ENCODE results near the gene ARHGAP22. TPM values are rescaled to one million over a fixed set of nuclear protein-coding genes. Genes with fewer than 3 reads are reported as not detected.

ARHGAP22 gene
- total and polyA plus RNA-seq, 4 donors = 0.23 to 2.3 (median 0.54) TPM

GRCh38 chr10:48652344-48652743, 47.5 kb upstream of the ARHGAP22 start:
- H3K4me3 ChIP-seq (ENCODE audit: low read depth in 1 of 3, low read length in 3 of 3) = no peak overlapping the region
- TF ChIP-seq, protein P1, sequence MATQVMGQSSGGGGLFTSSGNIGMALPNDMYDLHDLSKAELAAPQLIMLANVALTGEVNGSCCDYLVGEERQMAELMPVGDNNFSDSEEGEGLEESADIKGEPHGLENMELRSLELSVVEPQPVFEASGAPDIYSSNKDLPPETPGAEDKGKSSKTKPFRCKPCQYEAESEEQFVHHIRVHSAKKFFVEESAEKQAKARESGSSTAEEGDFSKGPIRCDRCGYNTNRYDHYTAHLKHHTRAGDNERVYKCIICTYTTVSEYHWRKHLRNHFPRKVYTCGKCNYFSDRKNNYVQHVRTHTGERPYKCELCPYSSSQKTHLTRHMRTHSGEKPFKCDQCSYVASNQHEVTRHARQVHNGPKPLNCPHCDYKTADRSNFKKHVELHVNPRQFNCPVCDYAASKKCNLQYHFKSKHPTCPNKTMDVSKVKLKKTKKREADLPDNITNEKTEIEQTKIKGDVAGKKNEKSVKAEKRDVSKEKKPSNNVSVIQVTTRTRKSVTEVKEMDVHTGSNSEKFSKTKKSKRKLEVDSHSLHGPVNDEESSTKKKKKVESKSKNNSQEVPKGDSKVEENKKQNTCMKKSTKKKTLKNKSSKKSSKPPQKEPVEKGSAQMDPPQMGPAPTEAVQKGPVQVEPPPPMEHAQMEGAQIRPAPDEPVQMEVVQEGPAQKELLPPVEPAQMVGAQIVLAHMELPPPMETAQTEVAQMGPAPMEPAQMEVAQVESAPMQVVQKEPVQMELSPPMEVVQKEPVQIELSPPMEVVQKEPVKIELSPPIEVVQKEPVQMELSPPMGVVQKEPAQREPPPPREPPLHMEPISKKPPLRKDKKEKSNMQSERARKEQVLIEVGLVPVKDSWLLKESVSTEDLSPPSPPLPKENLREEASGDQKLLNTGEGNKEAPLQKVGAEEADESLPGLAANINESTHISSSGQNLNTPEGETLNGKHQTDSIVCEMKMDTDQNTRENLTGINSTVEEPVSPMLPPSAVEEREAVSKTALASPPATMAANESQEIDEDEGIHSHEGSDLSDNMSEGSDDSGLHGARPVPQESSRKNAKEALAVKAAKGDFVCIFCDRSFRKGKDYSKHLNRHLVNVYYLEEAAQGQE (IDR thresholded peaks at IDR 0.05) = no peak
- TF ChIP-seq MAX (IDR thresholded peaks at IDR 0.05) (no peak), SP1 (IDR thresholded peaks at IDR 0.05) (no peak), RXRA (IDR thresholded peaks at IDR 0.05) (no peak), FOXA1 (IDR thresholded peaks at IDR 0.05) (no peak), FOXA2 (IDR thresholded peaks at IDR 0.05) (no peak), GABPA (IDR thresholded peaks at IDR 0.05 in 1 of 2, conservative IDR thresholded peaks at IDR 0.05 in 1 of 2) (no peak), HNF4G (IDR thresholded peaks at IDR 0.05) (no peak), JUND (IDR thresholded peaks at IDR 0.05) (no peak), NR2F2 (IDR thresholded peaks at IDR 0.05) (no peak)
- TF ChIP-seq, protein P2, sequence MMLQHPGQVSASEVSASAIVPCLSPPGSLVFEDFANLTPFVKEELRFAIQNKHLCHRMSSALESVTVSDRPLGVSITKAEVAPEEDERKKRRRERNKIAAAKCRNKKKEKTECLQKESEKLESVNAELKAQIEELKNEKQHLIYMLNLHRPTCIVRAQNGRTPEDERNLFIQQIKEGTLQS (IDR thresholded peaks at IDR 0.05) = no peak
- peaks cover 3 to 16% (median 10%) of the 10 kb centered on the region in 4 donors for H3K4me1 ChIP-seq (ENCODE audit: control insufficient read depth in 4 of 4, insufficient read depth in 4 of 4, low read length in 3 of 4)
- H3K27ac ChIP-seq (ENCODE audit: low read depth in 1 of 2, low read length in 2 of 2) = no peak overlapping the region
- WGBS = 76% methylated on average over 4 of the region's 4 CpGs
- H3K27me3 ChIP-seq (ENCODE audit: control insufficient read depth in 4 of 4, insufficient read depth in 4 of 4, low read length in 3 of 4) = peaks cover 0 to 3% (median 0%) of the 10 kb centered on the region in 4 donors
- DNase-seq (ENCODE audit: low spot score) = no peak
- no peak overlapping the region for H3K9ac ChIP-seq (ENCODE audit: low read depth in 1 of 2, low read length in 2 of 2)
- H3K36me3 ChIP-seq (ENCODE audit: control insufficient read depth in 4 of 4, insufficient read depth in 3 of 4, low read depth in 1 of 4, low read length in 3 of 4) = no peaks in the 10 kb centered on the region
- H3K9me3 ChIP-seq (ENCODE audit: control insufficient read depth in 4 of 4, low read length in 3 of 4) = no peaks in the 10 kb centered on the region

DNA sequence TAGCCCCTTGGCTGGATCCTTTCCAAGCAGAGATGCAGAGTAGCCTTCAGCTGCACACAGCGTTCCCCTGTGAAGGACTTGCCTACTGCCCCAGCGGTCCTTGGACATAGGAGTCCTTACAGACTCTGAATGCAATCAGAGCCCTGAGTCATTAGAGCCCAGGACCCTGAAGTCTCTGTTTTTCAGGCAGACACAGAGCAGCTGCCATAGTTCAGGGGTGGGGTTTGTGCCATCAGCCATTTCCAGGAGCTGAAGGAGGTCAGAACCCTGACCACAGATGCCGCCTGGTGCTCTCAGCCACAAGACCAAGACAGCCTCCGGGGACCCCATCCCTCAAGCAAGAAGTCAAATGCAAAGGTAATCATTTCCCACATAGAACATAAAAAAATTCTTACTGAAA, 47.0 kb upstream of the ARHGAP22 start:
- peaks cover 0 to 3% (median 0%) of the 10 kb centered on the region in 4 donors for H3K27me3 ChIP-seq (ENCODE audit: control insufficient read depth in 4 of 4, insufficient read depth in 4 of 4, low read length in 3 of 4)
- H3K9ac ChIP-seq (ENCODE audit: low read depth in 1 of 2, low read length in 2 of 2) = no peak overlapping the region
- peaks cover 3 to 16% (median 10%) of the 10 kb centered on the region in 4 donors for H3K4me1 ChIP-seq (ENCODE audit: control insufficient read depth in 4 of 4, insufficient read depth in 4 of 4, low read length in 3 of 4)
- H3K9me3 ChIP-seq (ENCODE audit: control insufficient read depth in 4 of 4, low read length in 3 of 4) = no peaks in the 10 kb centered on the region
- H3K27ac ChIP-seq (ENCODE audit: low read depth in 1 of 2, low read length in 2 of 2) = no peak overlapping the region
- H3K36me3 ChIP-seq (ENCODE audit: control insufficient read depth in 4 of 4, insufficient read depth in 3 of 4, low read depth in 1 of 4, low read length in 3 of 4) = no peaks in the 10 kb centered on the region
- H3K4me3 ChIP-seq (ENCODE audit: low read depth in 1 of 3, low read length in 3 of 3) = no peak overlapping the region
- no peak for TF ChIP-seq GABPA (IDR thresholded peaks at IDR 0.05 in 1 of 2, conservative IDR thresholded peaks at IDR 0.05 in 1 of 2)
- no peak for TF ChIP-seq RXRA (IDR thresholded peaks at IDR 0.05)
- no peak for TF ChIP-seq YY1 (IDR thresholded peaks at IDR 0.05)
- no peak for TF ChIP-seq NR2F2 (IDR thresholded peaks at IDR 0.05)
- no peak for TF ChIP-seq SP1 (IDR thresholded peaks at IDR 0.05)
- TF ChIP-seq, protein P2 (IDR thresholded peaks at IDR 0.05) = no peak
- 80% methylated on average over 4 of the region's 4 CpGs for WGBS
- no peak for DNase-seq (ENCODE audit: low spot score)

GRCh38 chr10:48651293-48651692, 46.4 kb upstream of the ARHGAP22 start:
- Histone ChIP-seq H3K9ac (ENCODE audit: low read depth in 1 of 2, low read length in 2 of 2) (no peak overlapping the region), H3K4me3 (ENCODE audit: low read depth in 1 of 3, low read length in 3 of 3) (no peak overlapping the region), H3K27ac (ENCODE audit: low read depth in 1 of 2, low read length in 2 of 2) (no peak overlapping the region), H3K9me3 (ENCODE audit: control insufficient read depth in 4 of 4, low read length in 3 of 4) (no peaks in the 10 kb centered on the region), H3K27me3 (ENCODE audit: control insufficient read depth in 4 of 4, insufficient read depth in 4 of 4, low read length in 3 of 4) (peaks cover 0 to 3% (median 0%) of the 10 kb centered on the region in 4 donors), H3K36me3 (ENCODE audit: control insufficient read depth in 4 of 4, insufficient read depth in 3 of 4, low read depth in 1 of 4, low read length in 3 of 4) (no peaks in the 10 kb centered on the region), H3K4me1 (ENCODE audit: control insufficient read depth in 4 of 4, insufficient read depth in 4 of 4, low read length in 3 of 4) (peaks cover 2 to 11% (median 6%) of the 10 kb centered on the region in 4 donors)
- DNase-seq (ENCODE audit: low spot score) = no peak
- 71% methylated on average over 2 of the region's 2 CpGs for WGBS
- TF ChIP-seq, protein P2 (IDR thresholded peaks at IDR 0.05) = no peak
- no peak for TF ChIP-seq FOXA2 (IDR thresholded peaks at IDR 0.05)
- TF ChIP-seq, protein P3, sequence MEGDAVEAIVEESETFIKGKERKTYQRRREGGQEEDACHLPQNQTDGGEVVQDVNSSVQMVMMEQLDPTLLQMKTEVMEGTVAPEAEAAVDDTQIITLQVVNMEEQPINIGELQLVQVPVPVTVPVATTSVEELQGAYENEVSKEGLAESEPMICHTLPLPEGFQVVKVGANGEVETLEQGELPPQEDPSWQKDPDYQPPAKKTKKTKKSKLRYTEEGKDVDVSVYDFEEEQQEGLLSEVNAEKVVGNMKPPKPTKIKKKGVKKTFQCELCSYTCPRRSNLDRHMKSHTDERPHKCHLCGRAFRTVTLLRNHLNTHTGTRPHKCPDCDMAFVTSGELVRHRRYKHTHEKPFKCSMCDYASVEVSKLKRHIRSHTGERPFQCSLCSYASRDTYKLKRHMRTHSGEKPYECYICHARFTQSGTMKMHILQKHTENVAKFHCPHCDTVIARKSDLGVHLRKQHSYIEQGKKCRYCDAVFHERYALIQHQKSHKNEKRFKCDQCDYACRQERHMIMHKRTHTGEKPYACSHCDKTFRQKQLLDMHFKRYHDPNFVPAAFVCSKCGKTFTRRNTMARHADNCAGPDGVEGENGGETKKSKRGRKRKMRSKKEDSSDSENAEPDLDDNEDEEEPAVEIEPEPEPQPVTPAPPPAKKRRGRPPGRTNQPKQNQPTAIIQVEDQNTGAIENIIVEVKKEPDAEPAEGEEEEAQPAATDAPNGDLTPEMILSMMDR (IDR thresholded peaks at IDR 0.05; ENCODE audit: low read depth, low read length, missing input control) = no peak
- TF ChIP-seq FOXA1 (IDR thresholded peaks at IDR 0.05) = no peak
- no peak for TF ChIP-seq MAX (IDR thresholded peaks at IDR 0.05)
- TF ChIP-seq HNF4G (IDR thresholded peaks at IDR 0.05) = no peak
- no peak for TF ChIP-seq NR2F2 (IDR thresholded peaks at IDR 0.05)
- TF ChIP-seq SP1 (IDR thresholded peaks at IDR 0.05) = no peak
- no peak for TF ChIP-seq TAF1 (conservative IDR thresholded peaks at IDR 0.05)
- no peak for TF ChIP-seq RAD21 (IDR thresholded peaks at IDR 0.05)
- no peak for TF ChIP-seq GABPA (IDR thresholded peaks at IDR 0.05 in 1 of 2, conservative IDR thresholded peaks at IDR 0.05 in 1 of 2)
- no peak for TF ChIP-seq JUND (IDR thresholded peaks at IDR 0.05)
